Effector memory CD4-positive, alpha-beta T cell (primary cell): ENCODE measurements around the gene PDE9A.

Experiments
- DNase-seq, 3 donors: peaks; one replicate each; pipeline ENCODE4 v3.0.0-alpha.2; 2020
- H3K27ac ChIP-seq: 2 replicates; pipeline ENCODE4 v1.7.0; 2013; ENCODE audit warnings: mild to moderate bottlenecking, low read length, moderate library complexity; ENCODE audit not compliant: insufficient read depth, poor library complexity, severe bottlenecking
- H3K27me3 ChIP-seq: replicated peaks from 2 replicates; pipeline ENCODE4 v1.7.0; 2013; ENCODE audit warnings: mild to moderate bottlenecking, low read length; ENCODE audit not compliant: insufficient read depth, control insufficient read depth, poor library complexity, severe bottlenecking
- H3K36me3 ChIP-seq: 2 replicates; pipeline ENCODE4 v1.7.0; 2013; ENCODE audit warnings: mild to moderate bottlenecking, low read length, moderate library complexity; ENCODE audit not compliant: control insufficient read depth, insufficient read depth
- H3K4me1 ChIP-seq: 2 replicates; pipeline ENCODE4 v1.7.0; 2013; ENCODE audit warnings: low read length, mild to moderate bottlenecking; ENCODE audit not compliant: control insufficient read depth, insufficient read depth, poor library complexity, severe bottlenecking
- H3K4me3 ChIP-seq: 2 replicates; pipeline ENCODE4 v1.7.0; 2013; ENCODE audit warnings: low read length, low read depth, mild to moderate bottlenecking; ENCODE audit not compliant: insufficient read depth, poor library complexity, severe bottlenecking
- H3K9me3 ChIP-seq: 2 replicates; pipeline ENCODE4 v1.7.0; 2013; ENCODE audit warnings: mild to moderate bottlenecking, low read length, moderate library complexity; ENCODE audit not compliant: control insufficient read depth

PDE9A gene

DNA sequence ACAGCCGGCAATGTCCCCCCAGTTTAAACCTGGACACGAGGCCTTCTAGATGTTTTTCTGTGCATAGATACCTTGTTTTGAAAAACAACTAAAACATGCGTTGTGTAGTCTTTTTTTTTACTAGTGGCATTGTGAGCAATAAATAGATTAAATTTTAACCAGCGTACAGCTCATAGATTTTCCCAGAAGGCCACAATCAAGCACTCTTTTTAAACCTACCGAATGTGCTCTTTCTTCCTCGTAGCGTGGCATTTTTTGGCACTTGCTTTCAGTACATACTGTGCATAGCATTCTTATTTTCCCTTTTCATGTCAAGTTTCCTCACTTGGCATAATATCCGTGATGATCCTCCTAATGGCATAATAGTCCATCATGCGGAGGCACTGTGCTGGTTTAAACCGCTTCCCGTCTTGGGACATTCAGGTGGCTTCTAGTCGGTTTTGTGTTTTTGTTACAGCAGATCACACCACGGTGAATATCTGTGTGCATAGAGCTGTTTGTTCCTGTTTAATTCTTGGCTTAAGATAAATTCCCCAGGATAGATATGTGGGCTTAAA lies 95.3 kb downstream of the PDE9A start:
- no peak overlapping the region for H3K27ac ChIP-seq
- H3K27me3 ChIP-seq, result no peaks in the 10 kb centered on the region
- H3K4me3 ChIP-seq, result no peak overlapping the region
- no peaks in the 10 kb centered on the region for H3K36me3 ChIP-seq
- no peaks in the 10 kb centered on the region for H3K9me3 ChIP-seq
- DNase-seq, result no peak
- H3K4me1 ChIP-seq, result peaks cover 24% of the 10 kb centered on the region

DNA sequence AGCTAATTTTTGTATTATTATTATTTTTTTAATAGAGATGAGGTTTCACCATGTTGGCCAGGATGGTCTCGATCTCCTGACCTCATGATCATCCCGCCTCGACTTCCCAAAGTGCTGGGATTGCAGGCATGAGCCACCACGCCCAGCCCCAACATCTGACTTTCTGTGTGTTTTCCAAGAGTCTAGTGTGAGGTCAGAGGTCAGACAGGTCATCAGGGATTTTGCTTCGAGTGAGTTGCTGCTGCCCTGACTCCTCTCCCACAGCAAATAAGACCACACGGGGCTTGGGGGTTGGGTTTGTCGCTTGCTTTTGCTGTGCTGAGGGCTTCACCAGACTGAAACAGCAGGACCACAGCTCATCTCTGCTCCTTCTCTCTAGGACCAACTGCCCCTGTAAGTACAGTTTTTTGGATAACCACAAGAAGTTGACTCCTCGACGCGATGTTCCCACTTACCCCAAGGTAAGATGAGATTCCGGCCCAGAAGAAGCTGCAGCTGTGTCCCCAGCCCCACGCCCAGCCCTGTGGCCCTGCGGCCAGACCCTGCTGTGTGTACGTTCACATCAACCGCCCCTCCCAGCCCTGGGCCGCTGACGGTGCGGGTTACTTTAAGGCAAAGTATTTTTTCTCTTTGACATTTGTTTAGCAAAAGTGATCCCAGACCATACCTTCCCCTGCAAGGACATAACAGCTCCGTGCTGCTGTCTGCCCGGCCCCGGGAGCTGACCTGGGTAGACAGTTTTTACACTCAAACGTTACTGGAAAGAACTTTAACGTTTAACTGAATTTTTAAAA lies 97.5 kb downstream of the PDE9A start:
- Histone ChIP-seq H3K9me3 (no peaks in the 10 kb centered on the region), H3K4me3 (no peak overlapping the region), H3K27me3 (no peaks in the 10 kb centered on the region), H3K27ac (no peak overlapping the region), H3K4me1 (peaks cover 19% of the 10 kb centered on the region), H3K36me3 (no peaks in the 10 kb centered on the region)
- no peak for DNase-seq

DNA sequence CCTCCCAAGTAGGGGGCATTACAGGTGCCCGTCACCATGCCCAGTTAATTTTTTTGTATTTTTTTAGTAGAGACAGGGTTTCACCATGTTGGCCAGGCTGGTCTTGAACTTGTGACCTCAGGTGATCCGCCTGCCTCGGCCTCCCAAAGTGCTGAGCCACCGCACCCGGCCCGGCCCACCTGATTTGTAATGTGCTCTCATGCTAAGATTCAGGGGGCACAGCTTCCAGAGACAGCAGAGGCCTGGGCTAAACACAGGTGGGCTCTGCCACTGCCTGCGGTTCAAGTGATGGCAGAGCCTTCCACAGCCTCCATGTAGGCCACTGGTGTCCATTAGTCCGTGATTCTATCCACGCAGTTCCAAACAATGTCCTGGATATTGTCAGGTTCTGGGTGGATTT lies 98.4 kb downstream of the PDE9A start:
- peaks cover 10% of the 10 kb centered on the region for H3K4me1 ChIP-seq
- H3K27ac ChIP-seq, result no peak overlapping the region
- DNase-seq, result no peak
- H3K27me3 ChIP-seq, result no peaks in the 10 kb centered on the region
- H3K36me3 ChIP-seq, result no peaks in the 10 kb centered on the region
- H3K4me3 ChIP-seq, result no peak overlapping the region
- no peaks in the 10 kb centered on the region for H3K9me3 ChIP-seq

DNA sequence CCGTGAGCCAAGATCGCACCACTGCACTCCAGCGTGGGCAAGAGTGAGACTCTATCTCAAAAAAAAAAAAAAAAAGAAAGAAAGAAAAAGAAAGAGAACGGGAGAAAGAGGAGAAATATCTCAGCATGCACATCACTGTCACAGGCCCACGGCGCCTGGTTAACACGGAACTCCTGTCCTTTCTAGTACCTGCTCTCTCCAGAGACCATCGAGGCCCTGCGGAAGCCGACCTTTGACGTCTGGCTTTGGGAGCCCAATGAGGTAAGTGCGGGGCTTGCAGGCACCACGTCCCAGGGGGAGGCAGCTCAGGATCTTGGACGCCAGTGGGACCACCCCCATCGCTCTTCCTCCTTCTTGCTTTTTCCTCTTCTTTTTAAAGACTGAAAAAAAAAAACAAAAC lies 100.4 kb downstream of the PDE9A start:
- Histone ChIP-seq H3K36me3 (no peaks in the 10 kb centered on the region), H3K27me3 (no peaks in the 10 kb centered on the region), H3K9me3 (no peaks in the 10 kb centered on the region)

DNA sequence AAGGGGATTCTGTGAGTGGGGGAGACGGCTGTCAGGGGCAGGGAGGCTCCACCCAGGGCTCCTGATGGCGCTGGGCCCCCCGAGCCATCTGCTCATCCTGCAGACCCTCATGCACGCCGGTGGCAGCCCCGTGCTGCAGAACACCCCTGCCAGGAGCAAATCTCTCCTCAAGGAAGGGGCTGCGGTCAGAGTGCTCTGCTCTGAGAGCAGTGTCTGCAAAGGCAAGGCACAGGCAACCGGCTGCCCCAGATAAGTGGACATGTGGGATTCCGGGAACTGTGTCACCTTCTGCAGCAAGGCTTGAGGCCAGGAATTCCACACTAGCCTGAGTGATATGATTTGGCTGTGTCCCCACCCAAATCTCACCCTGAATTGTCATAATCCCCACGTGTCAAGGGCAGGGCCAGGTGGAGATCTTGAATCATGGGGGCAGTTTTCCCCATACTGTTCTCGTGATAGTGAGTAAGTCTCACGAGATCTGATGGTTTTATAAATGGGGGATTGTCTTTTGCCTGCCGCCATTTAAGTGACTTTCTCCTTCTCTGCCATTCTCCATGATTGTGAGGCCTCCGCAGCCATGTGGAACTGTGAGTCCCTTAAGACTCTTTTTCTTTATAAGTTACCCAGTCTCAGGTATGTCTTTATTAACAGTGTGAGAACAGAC lies 101.0 kb downstream of the PDE9A start:
- no peak overlapping the region for H3K4me3 ChIP-seq
- no peaks in the 10 kb centered on the region for H3K4me1 ChIP-seq
- DNase-seq, result no peak
- H3K27me3 ChIP-seq, result no peaks in the 10 kb centered on the region
- H3K9me3 ChIP-seq, result no peaks in the 10 kb centered on the region
- H3K36me3 ChIP-seq, result no peaks in the 10 kb centered on the region
- H3K27ac ChIP-seq, result no peak overlapping the region

More for the DNA sequence above, 100.4 kb downstream of the PDE9A start:
- Histone ChIP-seq H3K4me1 (no peaks in the 10 kb centered on the region), H3K27ac (no peak overlapping the region), H3K4me3 (no peak overlapping the region)
- no peak for DNase-seq

DNA sequence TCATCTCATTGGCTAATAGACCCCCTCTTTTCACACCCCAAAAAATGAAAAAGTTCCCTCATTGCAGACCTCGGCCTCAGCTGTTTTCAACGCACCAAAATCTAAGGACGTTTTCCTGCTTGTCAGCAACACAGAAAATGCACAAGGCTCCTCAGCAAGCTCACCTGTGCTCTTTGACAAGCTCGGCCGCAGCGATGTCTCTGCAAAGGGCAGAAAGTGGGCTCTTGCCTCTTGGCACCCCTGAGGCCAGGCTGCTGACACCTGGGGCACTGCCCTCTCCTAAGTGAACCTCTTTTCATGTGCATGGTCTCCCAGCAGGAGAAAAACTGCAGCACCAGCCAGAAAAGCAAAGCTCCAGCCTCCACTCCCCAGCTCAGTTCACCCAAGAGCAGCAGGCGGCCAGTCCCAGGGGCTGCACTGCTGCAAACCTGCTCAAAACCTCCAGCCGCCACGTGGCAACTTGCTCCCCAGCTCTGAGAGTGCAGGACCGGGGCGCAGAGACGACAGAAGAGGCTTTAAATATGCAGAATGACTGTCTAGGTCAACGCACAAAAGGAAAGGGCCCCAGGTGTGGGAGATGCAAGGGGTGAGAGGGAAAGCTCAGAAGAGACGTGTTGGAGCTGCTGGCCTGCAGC lies 101.7 kb downstream of the PDE9A start:
- Histone ChIP-seq H3K4me3 (no peak overlapping the region), H3K27ac (no peak overlapping the region)

DNA sequence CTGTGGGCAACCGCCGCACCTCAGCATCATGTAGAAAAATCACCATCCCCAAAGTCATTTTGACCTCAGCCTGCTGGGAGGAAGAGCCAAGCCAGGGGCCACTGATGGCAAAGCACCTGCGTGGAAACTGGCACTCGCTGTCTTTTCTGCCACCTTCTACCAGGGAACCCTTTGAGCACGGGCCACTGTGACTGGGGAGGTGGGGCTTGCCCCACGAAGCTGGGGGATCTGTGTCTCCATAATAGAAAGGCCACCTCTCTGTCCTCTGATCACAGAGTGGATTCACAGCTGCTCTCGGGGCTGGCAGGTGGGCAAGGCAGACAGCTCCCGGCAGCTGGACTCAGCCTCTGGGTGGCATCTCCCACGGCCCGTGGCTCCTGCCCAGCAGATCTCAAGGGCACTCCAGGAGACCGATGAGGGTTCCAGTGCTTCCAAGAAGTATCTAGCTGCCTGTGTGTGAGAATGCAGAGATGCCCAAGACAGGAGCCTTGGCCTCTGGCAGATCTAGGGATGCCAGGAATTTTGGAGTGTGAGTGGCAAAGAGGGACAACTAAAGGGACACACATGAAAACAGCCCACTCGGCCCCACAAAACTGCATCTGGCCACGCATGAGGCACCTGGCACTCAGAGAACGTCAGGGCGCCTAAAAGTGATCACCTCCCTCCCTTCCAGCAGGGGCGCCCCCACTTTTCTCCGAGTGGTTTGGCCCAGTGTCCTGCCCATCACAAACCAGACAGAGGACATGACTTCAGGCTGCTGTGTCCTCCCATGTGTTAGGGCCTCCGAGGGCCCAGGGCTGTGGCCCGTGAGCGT lies 102.6 kb downstream of the PDE9A start:
- Histone ChIP-seq H3K36me3 (no peaks in the 10 kb centered on the region), H3K27me3 (no peaks in the 10 kb centered on the region), H3K4me3 (no peak overlapping the region), H3K27ac (no peak overlapping the region), H3K4me1 (no peaks in the 10 kb centered on the region), H3K9me3 (no peaks in the 10 kb centered on the region)
- DNase-seq, result no peak

More for the DNA sequence above, 101.7 kb downstream of the PDE9A start:
- no peaks in the 10 kb centered on the region for H3K27me3 ChIP-seq
- H3K36me3 ChIP-seq, result no peaks in the 10 kb centered on the region
- H3K4me1 ChIP-seq, result no peaks in the 10 kb centered on the region
- no peaks in the 10 kb centered on the region for H3K9me3 ChIP-seq
- no peak for DNase-seq

DNA sequence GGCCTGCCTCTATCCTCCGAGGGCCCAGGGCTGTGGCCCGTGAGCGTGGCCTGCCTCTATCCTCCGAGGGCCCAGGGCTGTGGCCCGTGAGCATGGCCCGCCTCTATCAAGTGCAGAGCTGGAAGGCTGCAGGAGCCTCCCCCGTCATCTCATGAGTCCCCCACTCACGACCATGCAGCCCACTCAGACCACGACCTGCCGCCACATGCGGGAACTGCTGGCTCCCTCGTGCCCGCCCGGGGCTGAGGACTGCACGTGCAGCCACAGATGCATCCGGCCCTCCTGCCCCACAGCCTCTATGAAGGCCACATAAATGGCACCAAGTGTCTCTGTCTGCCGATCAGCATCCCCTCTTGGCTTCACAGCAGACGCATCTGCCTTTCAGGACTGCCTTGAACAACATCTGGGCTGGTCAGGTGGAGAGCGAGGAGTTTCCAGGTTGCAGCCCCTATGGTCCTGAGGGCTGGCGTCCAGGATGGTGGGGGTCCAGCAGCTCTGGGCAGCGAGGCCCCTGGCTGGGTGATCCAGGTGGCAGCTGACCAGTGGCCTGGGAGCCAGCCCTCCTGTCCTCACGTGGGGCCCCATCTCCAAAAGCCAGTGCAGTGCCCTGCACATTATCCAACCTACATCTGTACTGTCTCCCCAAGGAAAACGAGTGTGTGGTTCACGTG lies 103.3 kb downstream of the PDE9A start:
- H3K36me3 ChIP-seq, result no peaks in the 10 kb centered on the region
- H3K4me3 ChIP-seq, result no peak overlapping the region
- H3K9me3 ChIP-seq, result no peaks in the 10 kb centered on the region
- DNase-seq, result no peak
- no peaks in the 10 kb centered on the region for H3K27me3 ChIP-seq
- H3K27ac ChIP-seq, result no peak overlapping the region
- no peaks in the 10 kb centered on the region for H3K4me1 ChIP-seq

DNA sequence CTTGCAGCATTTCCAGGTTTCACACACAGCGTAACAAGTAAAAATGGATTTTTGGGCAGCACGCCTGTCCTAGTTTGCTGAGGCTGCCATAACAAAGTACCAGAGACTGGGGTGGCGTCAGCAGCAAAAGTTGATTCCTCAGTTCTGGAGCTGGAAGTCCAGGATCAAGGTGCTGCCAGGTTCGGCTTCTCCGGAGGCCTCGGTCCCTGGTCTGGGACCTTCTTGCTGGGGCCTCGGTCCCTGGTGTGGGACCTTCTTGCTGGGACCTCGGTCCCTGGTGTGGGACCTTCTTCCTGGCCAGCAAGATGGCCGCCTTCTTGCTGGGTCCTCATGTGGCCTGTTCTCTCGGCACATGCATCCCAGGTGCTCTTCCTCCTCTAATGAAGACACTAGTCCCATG lies 104.0 kb downstream of the PDE9A start:
- H3K4me1 ChIP-seq, result no peaks in the 10 kb centered on the region
- no peaks in the 10 kb centered on the region for H3K36me3 ChIP-seq
- H3K9me3 ChIP-seq, result no peaks in the 10 kb centered on the region
- H3K27me3 ChIP-seq, result no peaks in the 10 kb centered on the region
- no peak overlapping the region for H3K27ac ChIP-seq
- no peak overlapping the region for H3K4me3 ChIP-seq
- DNase-seq, result no peak
